Astrocyte (in vitro differentiated cells and primary cell): ENCODE measurements around the gene MRPS6. TPM values are rescaled to one million over a fixed set of nuclear protein-coding genes. Genes with fewer than 3 reads are reported as not detected.

Experiments
- DNase-seq: peaks from one replicate; pipeline ENCODE4 v3.0.0-alpha.2; 2010; ENCODE audit warnings: low read depth
- FAIRE-seq: peaks from 2 replicates; lab custom pipeline; 2011; peaks lifted over from hg19 to GRCh38; lab: Jason Lieb, UNC
- H2AFZ ChIP-seq: 2 replicates; pipeline ENCODE4 v1.6.0; 2012; ENCODE audit warnings: low read depth, low read length, inconsistent platforms
- H3K27ac ChIP-seq: 2 replicates; pipeline ENCODE4 v1.5.1; 2011; ENCODE audit warnings: low read depth, low read length, inconsistent platforms
- H3K27me3 ChIP-seq: 2 replicates; pipeline ENCODE4 v1.6.0; 2011; ENCODE audit warnings: low read length, inconsistent platforms; ENCODE audit not compliant: insufficient read depth
- H3K36me3 ChIP-seq: 2 replicates; pipeline ENCODE4 v1.5.1; 2011; ENCODE audit warnings: low read length, inconsistent platforms; ENCODE audit not compliant: insufficient read depth
- H3K4me1 ChIP-seq: 2 replicates; pipeline ENCODE4 v1.5.1; 2011; ENCODE audit warnings: low read length, inconsistent platforms; ENCODE audit not compliant: insufficient read depth
- H3K4me2 ChIP-seq: 2 replicates; pipeline ENCODE4 v1.6.0; 2012; ENCODE audit warnings: low read length, inconsistent platforms
- H3K4me3 ChIP-seq: 2 replicates; pipeline ENCODE4 v1.5.1; 2011; ENCODE audit warnings: low read depth, mild to moderate bottlenecking, low read length, inconsistent platforms; ENCODE audit not compliant: insufficient read depth
- H3K79me2 ChIP-seq: 2 replicates; pipeline ENCODE4 v1.6.0; 2012; ENCODE audit warnings: mild to moderate bottlenecking, low read length, inconsistent platforms; ENCODE audit not compliant: insufficient read depth
- H3K9ac ChIP-seq: 2 replicates; pipeline ENCODE4 v1.6.0; 2012; ENCODE audit warnings: mild to moderate bottlenecking, low read length, inconsistent platforms
- H3K9me3 ChIP-seq: 2 replicates; pipeline ENCODE4 v1.5.1; 2012; ENCODE audit warnings: low read depth, mild to moderate bottlenecking, low read length, inconsistent platforms; ENCODE audit not compliant: insufficient read depth
- H4K20me1 ChIP-seq: 2 replicates; pipeline ENCODE4 v1.6.0; 2012; ENCODE audit warnings: low read length, inconsistent platforms; ENCODE audit not compliant: insufficient read depth
- H3K27ac Mint-ChIP-seq: one replicate; pipeline ENCODE4 v1.8.0; 2021; ENCODE audit warnings: mild to moderate bottlenecking, mixed read lengths; ENCODE audit not compliant: unreplicated experiment
- H3K27me3 Mint-ChIP-seq: one replicate; pipeline ENCODE4 v1.8.0; 2021; ENCODE audit warnings: low read depth, mixed read lengths; ENCODE audit not compliant: unreplicated experiment
- H3K36me3 Mint-ChIP-seq: one replicate; pipeline ENCODE4 v1.8.0; 2021; ENCODE audit warnings: low read depth, mixed read lengths; ENCODE audit not compliant: unreplicated experiment
- H3K4me1 Mint-ChIP-seq: one replicate; pipeline ENCODE4 v1.8.0; 2021; ENCODE audit warnings: low read depth, mixed read lengths; ENCODE audit not compliant: unreplicated experiment
- H3K4me3 Mint-ChIP-seq: one replicate; pipeline ENCODE4 v1.8.0; 2021; ENCODE audit warnings: mild to moderate bottlenecking, moderate library complexity, mixed read lengths; ENCODE audit not compliant: unreplicated experiment
- H3K9me3 Mint-ChIP-seq: one replicate; pipeline ENCODE4 v1.8.0; 2021; ENCODE audit warnings: mild to moderate bottlenecking, mixed read lengths; ENCODE audit not compliant: unreplicated experiment
- CTCF ChIP-seq: IDR thresholded peaks from 2 replicates; pipeline ENCODE4 v1.5.1; 2011; ENCODE audit warnings: low read depth, mild to moderate bottlenecking, inconsistent platforms, low read length, moderate library complexity; ENCODE audit not compliant: insufficient read depth
- EZH2 ChIP-seq: IDR thresholded peaks from 2 replicates; pipeline ENCODE4 v1.6.1; 2012; ENCODE audit warnings: mild to moderate bottlenecking, low read length, inconsistent platforms; ENCODE audit not compliant: insufficient read depth
- total RNA-seq: library from RNA; stranded (reverse); gene quantifications from 2 replicates; pipeline ENCODE4 v1.2.1, GENCODE V29; 2021

Gene MRPS6
- total RNA-seq, 1 donor from 2014 or later = 67.5 TPM

- peak overlapping the region; percentile 73 for H3K27ac ChIP-seq
- FAIRE-seq = no peak
- H3K4me2 ChIP-seq = peak overlapping the region; percentile 67
Observed at GRCh38 chr21:34037009-34037795, 36.2 kb upstream of the MRPS6 start.

GRCh38 chr21:34039678-34040382, 33.5 kb upstream of the MRPS6 start:
- no peaks in the 10 kb centered on the region for H4K20me1 ChIP-seq
- H3K27me3 ChIP-seq = no peaks in the 10 kb centered on the region
- H3K36me3 ChIP-seq = no peaks in the 10 kb centered on the region
- TF ChIP-seq CTCF (no peak), EZH2 (no peak)
- no peaks in the 10 kb centered on the region for H3K79me2 ChIP-seq
- Mint-ChIP-seq H3K4me3 (no peak overlapping the region), H3K27ac (no peak overlapping the region), H3K36me3 (peaks cover 1% of the 10 kb centered on the region), H3K9me3 (peaks cover 7% of the 10 kb centered on the region), H3K27me3 (no peaks in the 10 kb centered on the region), H3K4me1 (peaks cover 12% of the 10 kb centered on the region)
- H3K9me3 ChIP-seq = no peaks in the 10 kb centered on the region
- DNase-seq = no peak
- H3K27ac ChIP-seq = no peak overlapping the region
- no peak overlapping the region for H3K4me2 ChIP-seq
- H3K4me3 ChIP-seq = no peak overlapping the region
- no peak for FAIRE-seq
- peaks cover 11% of the 10 kb centered on the region for H3K4me1 ChIP-seq
- no peak overlapping the region for H2AFZ ChIP-seq
- H3K9ac ChIP-seq = no peak overlapping the region

More at GRCh38 chr21:34037009-34037795, 36.2 kb upstream of the MRPS6 start:
- Mint-ChIP-seq H3K4me1 (peaks cover 12% of the 10 kb centered on the region), H3K36me3 (peaks cover 1% of the 10 kb centered on the region), H3K4me3 (peak overlapping the region; percentile 17), H3K9me3 (peaks cover 7% of the 10 kb centered on the region), H3K27me3 (no peaks in the 10 kb centered on the region), H3K27ac (peak overlapping the region; percentile 64)
- Histone ChIP-seq H3K4me3 (no peak overlapping the region), H3K9me3 (no peaks in the 10 kb centered on the region), H3K27me3 (no peaks in the 10 kb centered on the region), H3K36me3 (no peaks in the 10 kb centered on the region), H4K20me1 (no peaks in the 10 kb centered on the region), H3K79me2 (no peaks in the 10 kb centered on the region), H2AFZ (peak overlapping the region; percentile 70), H3K4me1 (peaks cover 11% of the 10 kb centered on the region), H3K9ac (peak overlapping the region; percentile 7)
- TF ChIP-seq CTCF (no peak), EZH2 (no peak)
- peak; percentile 91 for DNase-seq
